ENCODE results near the gene GABRD. TPM values are rescaled to one million over a fixed set of nuclear protein-coding genes. Genes with fewer than 3 reads are reported as not detected.

Gene GABRD
- total and polyA plus RNA-seq, 2 experiments from 2014 or later: 2.1 to 5.1 TPM

DNA sequence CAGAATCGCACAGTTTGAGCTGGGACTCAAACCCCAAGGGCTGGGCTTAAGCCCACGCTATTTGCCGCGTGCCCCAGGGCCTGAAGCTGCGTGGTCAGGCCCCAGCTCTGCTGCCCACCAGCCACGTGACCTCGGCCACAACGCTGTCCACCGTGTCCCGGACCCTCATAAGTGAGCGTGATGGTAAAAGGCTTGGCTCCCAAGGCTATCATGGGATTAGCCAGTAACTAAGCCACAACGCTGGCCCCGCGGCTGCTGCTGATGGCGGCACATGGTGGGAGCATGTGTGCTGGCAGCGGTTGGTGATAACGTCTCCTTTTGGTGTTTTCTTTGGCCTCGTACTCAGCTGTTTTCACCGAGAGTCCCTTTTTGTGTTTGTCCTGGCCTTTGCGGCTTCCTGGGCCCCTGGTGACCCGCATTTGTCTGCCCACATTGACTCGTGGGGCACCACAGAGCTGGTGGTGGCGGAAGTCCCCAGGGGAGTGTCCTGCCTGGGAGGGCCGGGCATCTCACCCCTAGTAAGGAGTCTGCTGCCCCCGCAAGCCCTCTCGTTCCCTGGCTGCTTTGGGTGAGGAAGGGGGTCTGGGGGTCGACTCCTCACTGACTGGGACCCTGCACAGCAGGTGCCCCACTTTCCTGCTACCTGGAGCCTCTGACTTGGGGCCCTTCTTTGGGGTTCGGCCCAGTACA, 60.4 kb downstream of the GABRD start (continued):
- TF ChIP-seq, protein P1, sequence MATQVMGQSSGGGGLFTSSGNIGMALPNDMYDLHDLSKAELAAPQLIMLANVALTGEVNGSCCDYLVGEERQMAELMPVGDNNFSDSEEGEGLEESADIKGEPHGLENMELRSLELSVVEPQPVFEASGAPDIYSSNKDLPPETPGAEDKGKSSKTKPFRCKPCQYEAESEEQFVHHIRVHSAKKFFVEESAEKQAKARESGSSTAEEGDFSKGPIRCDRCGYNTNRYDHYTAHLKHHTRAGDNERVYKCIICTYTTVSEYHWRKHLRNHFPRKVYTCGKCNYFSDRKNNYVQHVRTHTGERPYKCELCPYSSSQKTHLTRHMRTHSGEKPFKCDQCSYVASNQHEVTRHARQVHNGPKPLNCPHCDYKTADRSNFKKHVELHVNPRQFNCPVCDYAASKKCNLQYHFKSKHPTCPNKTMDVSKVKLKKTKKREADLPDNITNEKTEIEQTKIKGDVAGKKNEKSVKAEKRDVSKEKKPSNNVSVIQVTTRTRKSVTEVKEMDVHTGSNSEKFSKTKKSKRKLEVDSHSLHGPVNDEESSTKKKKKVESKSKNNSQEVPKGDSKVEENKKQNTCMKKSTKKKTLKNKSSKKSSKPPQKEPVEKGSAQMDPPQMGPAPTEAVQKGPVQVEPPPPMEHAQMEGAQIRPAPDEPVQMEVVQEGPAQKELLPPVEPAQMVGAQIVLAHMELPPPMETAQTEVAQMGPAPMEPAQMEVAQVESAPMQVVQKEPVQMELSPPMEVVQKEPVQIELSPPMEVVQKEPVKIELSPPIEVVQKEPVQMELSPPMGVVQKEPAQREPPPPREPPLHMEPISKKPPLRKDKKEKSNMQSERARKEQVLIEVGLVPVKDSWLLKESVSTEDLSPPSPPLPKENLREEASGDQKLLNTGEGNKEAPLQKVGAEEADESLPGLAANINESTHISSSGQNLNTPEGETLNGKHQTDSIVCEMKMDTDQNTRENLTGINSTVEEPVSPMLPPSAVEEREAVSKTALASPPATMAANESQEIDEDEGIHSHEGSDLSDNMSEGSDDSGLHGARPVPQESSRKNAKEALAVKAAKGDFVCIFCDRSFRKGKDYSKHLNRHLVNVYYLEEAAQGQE (IDR thresholded peaks at IDR 0.05; ENCODE audit: unreplicated experiment): no peak
- no peak for TF ChIP-seq STAT1 (IDR thresholded peaks at IDR 0.05; ENCODE audit: unreplicated experiment)
- TF ChIP-seq, protein P2, sequence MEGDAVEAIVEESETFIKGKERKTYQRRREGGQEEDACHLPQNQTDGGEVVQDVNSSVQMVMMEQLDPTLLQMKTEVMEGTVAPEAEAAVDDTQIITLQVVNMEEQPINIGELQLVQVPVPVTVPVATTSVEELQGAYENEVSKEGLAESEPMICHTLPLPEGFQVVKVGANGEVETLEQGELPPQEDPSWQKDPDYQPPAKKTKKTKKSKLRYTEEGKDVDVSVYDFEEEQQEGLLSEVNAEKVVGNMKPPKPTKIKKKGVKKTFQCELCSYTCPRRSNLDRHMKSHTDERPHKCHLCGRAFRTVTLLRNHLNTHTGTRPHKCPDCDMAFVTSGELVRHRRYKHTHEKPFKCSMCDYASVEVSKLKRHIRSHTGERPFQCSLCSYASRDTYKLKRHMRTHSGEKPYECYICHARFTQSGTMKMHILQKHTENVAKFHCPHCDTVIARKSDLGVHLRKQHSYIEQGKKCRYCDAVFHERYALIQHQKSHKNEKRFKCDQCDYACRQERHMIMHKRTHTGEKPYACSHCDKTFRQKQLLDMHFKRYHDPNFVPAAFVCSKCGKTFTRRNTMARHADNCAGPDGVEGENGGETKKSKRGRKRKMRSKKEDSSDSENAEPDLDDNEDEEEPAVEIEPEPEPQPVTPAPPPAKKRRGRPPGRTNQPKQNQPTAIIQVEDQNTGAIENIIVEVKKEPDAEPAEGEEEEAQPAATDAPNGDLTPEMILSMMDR (conservative IDR thresholded peaks at IDR 0.05; ENCODE audit: low read depth in 2 of 2): no peak
- no peak for TF ChIP-seq NANOG (IDR thresholded peaks at IDR 0.05; ENCODE audit: borderline replicate concordance)
- no peak for TF ChIP-seq POLR2AphosphoS5 (IDR thresholded peaks at IDR 0.05; ENCODE audit: low read depth)

DNA sequence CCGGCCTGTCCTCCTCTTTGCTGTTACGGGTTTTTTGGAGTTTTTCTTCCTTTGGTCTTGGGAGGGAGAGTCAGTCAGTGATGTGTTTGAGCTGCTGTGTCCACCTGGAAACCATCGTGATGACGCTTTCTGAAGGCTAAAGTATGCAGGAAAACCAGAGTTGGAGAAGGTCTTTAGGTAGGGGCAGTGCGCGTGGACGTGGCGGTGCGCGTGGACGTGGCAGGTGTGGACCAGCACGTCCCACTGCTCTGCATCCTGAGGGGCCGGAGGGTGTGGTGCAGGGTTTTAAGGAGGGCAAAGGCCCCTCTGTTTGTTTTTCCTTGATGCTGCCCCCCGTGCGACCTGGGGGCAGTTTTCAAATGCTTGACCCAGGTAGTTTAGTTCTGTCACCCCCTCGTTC, 61.0 kb downstream of the GABRD start:
- Mint-ChIP-seq H3K4me3 (no peak overlapping the region), H3K9me3 (peaks cover 22% of the 10 kb centered on the region), H3K27me3 (ENCODE audit: insufficient read depth, low read depth, poor library complexity) (peaks cover 18% of the 10 kb centered on the region), H3K4me1 (peaks cover 2% of the 10 kb centered on the region; the same call in 2 of the 3 replicates), H3K36me3 (ENCODE audit: low read depth) (peaks cover 44% of the 10 kb centered on the region), H3K27ac (no peak overlapping the region)
- Histone ChIP-seq H3K4me1 (ENCODE audit: insufficient read depth) (no peaks in the 10 kb centered on the region), H3K27ac (ENCODE audit: low read depth) (no peak overlapping the region), H3F3A (replicated peaks; ENCODE audit: low read depth) (no peaks in the 10 kb centered on the region), H3K4me2 (no peak overlapping the region), H2AFZ (no peak overlapping the region), H3K9me2 (ENCODE audit: insufficient read depth) (no peaks in the 10 kb centered on the region), H3K79me2 (replicated peaks; ENCODE audit: insufficient read depth) (peaks cover 64% of the 10 kb centered on the region), H3K36me3 (ENCODE audit: insufficient read depth) (peaks cover 9% of the 10 kb centered on the region; the same call in 1 of the 2 replicates), H4K20me1 (replicated peaks; ENCODE audit: insufficient read depth) (peaks cover 8% of the 10 kb centered on the region; the same call in 1 of the 2 replicates), H3K4me3 (no peak overlapping the region), H3K27me3 (ENCODE audit: insufficient read depth) (no peaks in the 10 kb centered on the region)
- ATAC-seq: no peak
- DNase-seq (ENCODE audit: low spot score): no peak
- TF ChIP-seq CREB1 (CRISPR knock-in tag; IDR thresholded peaks at IDR 0.05; ENCODE audit: low read depth): no peak
- TF ChIP-seq JUNB (IDR thresholded peaks at IDR 0.05; ENCODE audit: unreplicated experiment): no peak
- no peak for TF ChIP-seq ZNF114 (CRISPR knock-in tag; IDR thresholded peaks at IDR 0.05)
- no peak for TF ChIP-seq STAT1 (IDR thresholded peaks at IDR 0.05; ENCODE audit: unreplicated experiment)
- TF ChIP-seq, protein P1 (IDR thresholded peaks at IDR 0.05; ENCODE audit: unreplicated experiment): no peak
- TF ChIP-seq, protein P2 (conservative IDR thresholded peaks at IDR 0.05; ENCODE audit: low read depth in 2 of 2): no peak
